Activated CD8-positive, alpha-beta memory T cell treated with anti-CD3 and anti-CD28 coated beads for 36 hours (primary cell): ENCODE results near the gene ACTN4. TPM values are rescaled to one million over a fixed set of nuclear protein-coding genes. Genes with fewer than 3 reads are reported as not detected.

Experiments
- CTCF ChIA-PET: fragments of 350-600 bp; sonication (Branson Sonifier 250); formaldehyde crosslinking; loops from one replicate; lab custom pipeline; 2021; ENCODE audit warnings: antibody characterized with exemption; lab: Charles Lee
- POLR2A ChIA-PET: fragments of 350-600 bp; sonication (Branson Sonifier 250); formaldehyde crosslinking; loops from one replicate; lab custom pipeline; 2021; ENCODE audit warnings: antibody characterized with exemption; lab: Charles Lee
- total RNA-seq, 2 experiments: library from RNA; stranded (reverse); gene quantifications; one replicate each; pipeline ENCODE4 v1.2.3, GENCODE V29; 2021

ACTN4 gene
- total RNA-seq, 2 experiments from 2014 or later = 292 to 301 TPM

GRCh38 chr19:38710928-38711725 is 63.7 kb downstream of the ACTN4 start:
- ChIA-PET POLR2A (no interaction called here), CTCF (no interaction called here)

GRCh38 chr19:38711726-38712153 is 64.3 kb downstream of the ACTN4 start:
- CTCF ChIA-PET = no interaction called here
- POLR2A ChIA-PET = no interaction called here

GRCh38 chr19:38712161-38712748 is 64.8 kb downstream of the ACTN4 start:
- ChIA-PET CTCF (no interaction called here), POLR2A (no interaction called here)

GRCh38 chr19:38713227-38713649 is 65.8 kb downstream of the ACTN4 start:
- POLR2A ChIA-PET = no interaction called here
- CTCF ChIA-PET = no interaction called here

- ChIA-PET CTCF (no interaction called here), POLR2A (no interaction called here)
Observed at GRCh38 chr19:38713865-38714264, 66.4 kb downstream of the ACTN4 start.

GRCh38 chr19:38714354-38714778 is 66.9 kb downstream of the ACTN4 start:
- POLR2A ChIA-PET = no interaction called here
- CTCF ChIA-PET = no interaction called here

- ChIA-PET CTCF (no interaction called here), POLR2A (interaction anchor here (0.6 kb wide), 1 partner anchor 19 kb away, joined by 3 read pairs; no protein-coding TSS in a partner anchor)
Observed at GRCh38 chr19:38715555-38715954, 68.1 kb downstream of the ACTN4 start.

GRCh38 chr19:38717051-38717450 is 69.6 kb downstream of the ACTN4 start:
- CTCF ChIA-PET = interaction anchor here (0.5 kb wide), 1 partner anchor 22 kb away, joined by 3 read pairs; no protein-coding TSS in a partner anchor
- POLR2A ChIA-PET = no interaction called here

GRCh38 chr19:38717855-38718254 is 70.4 kb downstream of the ACTN4 start:
- POLR2A ChIA-PET = no interaction called here
- CTCF ChIA-PET = interaction anchor here (0.6 kb wide), 1 partner anchor 351 kb away, joined by 3 read pairs; no protein-coding TSS in a partner anchor

GRCh38 chr19:38718747-38719543 is 71.5 kb downstream of the ACTN4 start:
- CTCF ChIA-PET = interaction anchor here (0.6 to 1.0 kb wide), 3 partner anchors 39 to 168 kb away, joined by 3 read pairs; partner anchors contain the start of gene ACTN4

GRCh38 chr19:38719761-38720558 is 72.5 kb downstream of the ACTN4 start:
- POLR2A ChIA-PET = no interaction called here
- CTCF ChIA-PET = interaction anchor here (0.9 kb wide), 1 partner anchor 73 kb away, joined by 3 read pairs; the partner anchor contains the start of gene ACTN4

More at GRCh38 chr19:38718747-38719543, 71.5 kb downstream of the ACTN4 start:
- POLR2A ChIA-PET = no interaction called here

GRCh38 chr19:38720559-38721236 is 73.2 kb downstream of the ACTN4 start:
- CTCF ChIA-PET = no interaction called here
- POLR2A ChIA-PET = no interaction called here

- CTCF ChIA-PET = no interaction called here
- POLR2A ChIA-PET = no interaction called here
Observed at GRCh38 chr19:38721496-38721895, 74.0 kb downstream of the ACTN4 start.

- POLR2A ChIA-PET = interaction anchor here (0.6 kb wide), 1 partner anchor 11 kb away, joined by 4 read pairs; no protein-coding TSS in a partner anchor
- CTCF ChIA-PET = no interaction called here
Observed at GRCh38 chr19:38721979-38722773, 74.7 kb downstream of the ACTN4 start.

GRCh38 chr19:38722947-38723605 is 75.6 kb downstream of the ACTN4 start:
- CTCF ChIA-PET = no interaction called here

GRCh38 chr19:38723606-38723965 is 76.1 kb downstream of the ACTN4 start:
- ChIA-PET CTCF (no interaction called here), POLR2A (no interaction called here)

More at GRCh38 chr19:38722947-38723605, 75.6 kb downstream of the ACTN4 start:
- POLR2A ChIA-PET = no interaction called here
